Nephron (organoid): ENCODE measurements around the gene MRAP.

ENCODE experiments used
- H3K27ac Mint-ChIP-seq, 3 experiments: 2 replicates each; pipeline ENCODE4 v1.8.0; 2020; ENCODE audit warnings: mixed read lengths in 3 of 3, mild to moderate bottlenecking in 2 of 3, moderate library complexity in 1 of 3
- H3K27me3 Mint-ChIP-seq: 2 replicates; pipeline ENCODE4 v1.8.0; 2021; ENCODE audit warnings: low read depth, mild to moderate bottlenecking, moderate library complexity, mixed read lengths
- H3K36me3 Mint-ChIP-seq: 2 replicates; pipeline ENCODE4 v1.8.0; 2020; ENCODE audit warnings: low read depth, mixed read lengths
- H3K4me1 Mint-ChIP-seq: 2 replicates; pipeline ENCODE4 v1.8.0; 2020; ENCODE audit warnings: mixed read lengths
- H3K4me3 Mint-ChIP-seq, 3 experiments: 2 replicates each; pipeline ENCODE4 v1.8.0; 2020; ENCODE audit warnings: mild to moderate bottlenecking in 3 of 3, mixed read lengths in 3 of 3, moderate library complexity in 2 of 3
- H3K9me3 Mint-ChIP-seq: 2 replicates; pipeline ENCODE4 v1.8.0; 2020; ENCODE audit warnings: mixed read lengths
- CTCF ChIP-seq, 3 experiments: fragments of 200-600 bp; sonication (generic); IDR thresholded peaks; one replicate each; pipeline ENCODE4 v1.5.0; 2021; ENCODE audit warnings: antibody characterized with exemption in 3 of 3; ENCODE audit not compliant: unreplicated experiment in 3 of 3

MRAP gene

DNA sequence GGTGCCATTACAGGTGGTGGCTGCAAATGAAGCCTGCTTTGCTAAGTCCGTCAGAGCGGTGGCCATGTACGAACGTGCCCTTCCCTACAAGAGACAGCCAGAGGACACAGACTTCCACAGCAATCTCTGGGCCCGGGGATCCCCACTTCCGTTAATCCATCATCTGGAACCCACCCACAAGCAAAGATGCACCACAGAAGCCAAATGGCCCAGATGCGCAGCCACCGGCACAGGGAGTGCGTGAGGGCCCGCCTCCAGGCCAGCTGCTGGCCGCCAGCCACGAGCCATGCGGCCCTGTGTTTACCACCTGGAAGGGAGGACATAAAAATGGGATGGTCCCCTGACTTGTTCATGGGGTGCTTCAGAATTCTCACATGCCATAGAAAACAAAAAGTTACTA is 22.1 kb downstream of the MRAP start:
- Mint-ChIP-seq H3K4me1 (peaks cover 13% of the 10 kb centered on the region), H3K27ac (no peak overlapping the region), H3K27me3 (no peaks in the 10 kb centered on the region), H3K4me3 (no peak overlapping the region), H3K36me3 (peaks cover 65% of the 10 kb centered on the region), H3K9me3 (no peaks in the 10 kb centered on the region)
- TF ChIP-seq CTCF (IDR thresholded peaks at IDR 0.05; ENCODE audit: unreplicated experiment in 3 of 3), result no peak

DNA sequence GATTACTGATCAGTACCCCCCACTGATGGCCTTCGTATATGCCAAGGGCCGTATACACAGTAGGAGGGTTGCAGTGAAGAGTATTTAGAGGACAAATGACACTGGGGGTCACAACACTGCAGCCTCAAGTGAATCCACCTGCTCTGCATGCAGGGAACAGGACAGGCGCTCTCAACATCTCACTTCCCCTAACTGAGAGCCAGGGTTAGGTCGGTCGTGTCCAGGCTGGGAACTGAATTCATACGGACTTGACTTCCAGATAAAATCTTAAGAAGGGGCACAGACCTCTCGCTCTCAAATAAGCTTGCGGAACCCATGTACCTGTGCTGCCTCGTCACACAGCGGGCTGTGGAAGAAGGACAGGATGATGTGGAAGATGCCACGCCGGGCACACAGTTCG is 22.8 kb downstream of the MRAP start:
- peaks cover 73% of the 10 kb centered on the region for H3K36me3 Mint-ChIP-seq
- no peaks in the 10 kb centered on the region for H3K27me3 Mint-ChIP-seq
- TF ChIP-seq CTCF (IDR thresholded peaks at IDR 0.05; ENCODE audit: unreplicated experiment in 3 of 3), result no peak
- no peak overlapping the region for H3K4me3 Mint-ChIP-seq
- no peaks in the 10 kb centered on the region for H3K9me3 Mint-ChIP-seq
- H3K27ac Mint-ChIP-seq, result no peak overlapping the region
- H3K4me1 Mint-ChIP-seq, result peaks cover 13% of the 10 kb centered on the region

GRCh38 chr21:32322103-32322502 is 23.4 kb downstream of the MRAP start:
- Mint-ChIP-seq H3K27ac (no peak overlapping the region), H3K9me3 (no peaks in the 10 kb centered on the region), H3K4me1 (peaks cover 13% of the 10 kb centered on the region), H3K4me3 (no peak overlapping the region), H3K27me3 (no peaks in the 10 kb centered on the region), H3K36me3 (peaks cover 76% of the 10 kb centered on the region)
- TF ChIP-seq CTCF (IDR thresholded peaks at IDR 0.05; ENCODE audit: unreplicated experiment in 3 of 3), result no peak

DNA sequence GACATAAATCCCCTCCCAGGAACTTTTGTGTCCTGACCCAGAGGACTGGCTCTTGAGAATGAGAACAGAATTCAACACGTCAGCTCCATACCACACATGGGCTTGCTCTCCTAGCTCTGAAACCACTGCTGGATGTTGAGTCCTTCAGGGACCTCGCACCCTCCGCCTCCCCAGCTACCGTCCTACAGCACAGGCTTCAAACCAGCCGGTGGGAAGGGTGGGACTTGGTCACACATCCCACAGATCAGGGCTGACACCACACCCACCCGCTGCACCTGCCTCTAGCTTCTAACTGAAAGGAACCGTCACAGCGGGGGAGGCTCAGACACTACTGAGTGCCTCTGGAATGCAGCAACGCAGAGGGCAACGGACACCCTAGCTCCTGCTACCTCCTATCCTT is 24.0 kb downstream of the MRAP start:
- H3K27me3 Mint-ChIP-seq, result no peaks in the 10 kb centered on the region
- no peak overlapping the region for H3K27ac Mint-ChIP-seq
- H3K4me1 Mint-ChIP-seq, result peaks cover 15% of the 10 kb centered on the region
- H3K9me3 Mint-ChIP-seq, result no peaks in the 10 kb centered on the region
- H3K4me3 Mint-ChIP-seq, result no peak overlapping the region
- no peak for TF ChIP-seq CTCF (IDR thresholded peaks at IDR 0.05; ENCODE audit: unreplicated experiment in 3 of 3)
- H3K36me3 Mint-ChIP-seq, result peaks cover 79% of the 10 kb centered on the region

DNA sequence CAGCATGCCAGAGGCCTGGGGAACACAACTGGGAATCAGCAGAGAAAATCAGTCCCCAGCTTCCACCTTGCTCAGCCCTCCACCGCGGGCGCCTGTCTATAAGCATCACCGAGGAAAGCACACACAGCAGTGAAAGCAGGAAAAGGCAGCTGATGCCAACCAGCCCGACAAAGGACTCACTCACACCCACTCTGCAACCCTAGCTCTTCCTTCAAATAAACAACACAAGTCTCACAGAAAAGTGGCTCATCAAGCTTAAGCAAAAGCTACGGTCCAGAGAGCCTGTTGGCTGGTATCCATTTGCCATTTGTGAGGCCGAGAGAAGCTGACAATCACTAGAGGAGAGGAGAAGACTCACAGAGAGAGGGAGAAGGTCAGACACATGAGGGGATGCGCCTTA is 27.1 kb downstream of the MRAP start:
- Mint-ChIP-seq H3K4me3 (no peak overlapping the region), H3K27me3 (no peaks in the 10 kb centered on the region), H3K36me3 (peaks cover 80% of the 10 kb centered on the region), H3K27ac (no peak overlapping the region), H3K4me1 (peaks cover 37% of the 10 kb centered on the region), H3K9me3 (no peaks in the 10 kb centered on the region)
- TF ChIP-seq CTCF (IDR thresholded peaks at IDR 0.05; ENCODE audit: unreplicated experiment in 3 of 3), result no peak

DNA sequence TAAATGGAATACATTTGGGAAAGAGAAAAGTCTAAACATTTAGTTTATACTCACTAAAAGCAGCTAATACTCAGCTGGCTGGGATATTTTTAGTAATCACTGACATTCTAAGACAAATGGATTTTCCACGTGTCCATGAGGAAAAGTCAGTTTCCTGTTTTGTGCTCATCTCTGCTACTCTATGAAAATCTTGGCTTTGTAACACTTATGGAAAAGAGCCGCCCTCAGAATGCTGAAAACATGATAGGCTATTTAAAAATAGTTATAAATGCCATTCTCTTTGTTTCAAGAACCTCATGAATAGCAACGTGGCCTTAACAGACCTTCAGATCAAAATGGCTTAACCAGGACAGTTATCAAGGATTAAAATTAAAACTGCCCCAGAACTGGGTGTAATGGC is 29.9 kb downstream of the MRAP start:
- Mint-ChIP-seq H3K4me1 (peaks cover 45% of the 10 kb centered on the region), H3K27ac (peak overlapping the region; percentile 85 to 89 (median 86)), H3K4me3 (peak overlapping the region in 1 of 3 experiments; percentile 25), H3K36me3 (peaks cover 87% of the 10 kb centered on the region), H3K27me3 (no peaks in the 10 kb centered on the region), H3K9me3 (no peaks in the 10 kb centered on the region)
- TF ChIP-seq CTCF (IDR thresholded peaks at IDR 0.05; ENCODE audit: unreplicated experiment in 3 of 3), result no peak
